Effector CD4-positive, alpha-beta T cell (primary cell): ENCODE results near the gene CCDC171.
"Not testable (repeated sequence)": the region's sequence is repeated elsewhere in the genome, so short reads cannot be mapped to it uniquely, and the experiment has no call there.

Experiments
- DNase-seq: peaks from one replicate; pipeline ENCODE4 v3.0.0-alpha.2; 2020

CCDC171 gene

GRCh38 chr9:15570769-15571168, 17.9 kb downstream of the CCDC171 start:
- no peak for DNase-seq

- no peak for DNase-seq
These were observed 19.4 kb downstream of the CCDC171 start for GRCh38 chr9:15572200-15572770.

- DNase-seq = no peak
These were observed 23.7 kb downstream of the CCDC171 start for GRCh38 chr9:15576350-15577050.

- DNase-seq = no peak
These were observed 25.9 kb downstream of the CCDC171 start for GRCh38 chr9:15578714-15579113.

- DNase-seq = no peak
These were observed 31.5 kb downstream of the CCDC171 start for GRCh38 chr9:15584379-15584778.

GRCh38 chr9:15592317-15592716, 39.5 kb downstream of the CCDC171 start:
- DNase-seq = no peak

GRCh38 chr9:15592940-15593339, 40.1 kb downstream of the CCDC171 start:
- not testable (repeated sequence) for DNase-seq

GRCh38 chr9:15600666-15601330, 48.0 kb downstream of the CCDC171 start:
- not testable (repeated sequence) for DNase-seq

GRCh38 chr9:15606643-15607472, 54.0 kb downstream of the CCDC171 start:
- DNase-seq = peak; percentile 10

- no peak for DNase-seq
These were observed 60.1 kb downstream of the CCDC171 start for GRCh38 chr9:15612962-15613361.

GRCh38 chr9:15617782-15618181, 64.9 kb downstream of the CCDC171 start:
- DNase-seq = no peak

GRCh38 chr9:15618540-15619331, 65.9 kb downstream of the CCDC171 start:
- DNase-seq = no peak

GRCh38 chr9:15622318-15622971, 69.6 kb downstream of the CCDC171 start:
- DNase-seq = no peak

- no peak for DNase-seq
These were observed 82.9 kb downstream of the CCDC171 start for GRCh38 chr9:15635752-15636151.

GRCh38 chr9:15640121-15640520, 87.3 kb downstream of the CCDC171 start:
- DNase-seq = no peak

- no peak for DNase-seq
These were observed 88.4 kb downstream of the CCDC171 start for GRCh38 chr9:15641291-15641690.

- DNase-seq = no peak
These were observed 89.6 kb downstream of the CCDC171 start for GRCh38 chr9:15642369-15642962.

GRCh38 chr9:15670246-15670645, 117.4 kb downstream of the CCDC171 start:
- DNase-seq = no peak

- DNase-seq = no peak
These were observed 118.1 kb downstream of the CCDC171 start for GRCh38 chr9:15670894-15671293.

- DNase-seq = no peak
These were observed 140.9 kb downstream of the CCDC171 start for GRCh38 chr9:15693701-15694100.

- no peak for DNase-seq
These were observed 144.1 kb downstream of the CCDC171 start for GRCh38 chr9:15696979-15697378.
